Measurements from ENCODE around the gene AAR2. TPM values are rescaled to one million over a fixed set of nuclear protein-coding genes. Genes with fewer than 3 reads are reported as not detected.

Gene AAR2
- polyA plus RNA-seq, 1 experiment: 54.4 TPM

GRCh38 chr20:36238153-36238552 is 1.9 kb downstream of the AAR2 start:
- TF ChIP-seq CTCF (IDR thresholded peaks at IDR 0.05; ENCODE audit: insufficient read depth, low read depth, low read length): no peak
- CTCF ChIA-PET: interaction anchor here (1.5 kb wide), 1 partner anchor 17 kb away, joined by 4 read pairs; no protein-coding TSS in a partner anchor
- no peak for DNase-seq (ENCODE audit: low read depth)
- H3K4me3 ChIP-seq (ENCODE audit: low read depth, low read length): no peak overlapping the region
- POLR2A ChIA-PET: no interaction called here
- peaks cover 8% of the 10 kb centered on the region for H3K36me3 ChIP-seq (ENCODE audit: control insufficient read depth, insufficient read depth, low read length)
- no peaks in the 10 kb centered on the region for H3K27me3 ChIP-seq (ENCODE audit: control insufficient read depth, insufficient read depth, low read length)

- Histone ChIP-seq H3K36me3 (ENCODE audit: control insufficient read depth, insufficient read depth, low read length) (peaks cover 8% of the 10 kb centered on the region), H3K27me3 (ENCODE audit: control insufficient read depth, insufficient read depth, low read length) (no peaks in the 10 kb centered on the region), H3K4me3 (ENCODE audit: low read depth, low read length) (no peak overlapping the region)
- no peak for TF ChIP-seq CTCF (IDR thresholded peaks at IDR 0.05; ENCODE audit: insufficient read depth, low read depth, low read length)
- no peak for DNase-seq (ENCODE audit: low read depth)
- ChIA-PET CTCF (no interaction called here), POLR2A (no interaction called here)
These were observed 2.5 kb downstream of the AAR2 start for GRCh38 chr20:36238760-36239159.

- ChIA-PET CTCF (interaction anchor here (0.6 to 0.7 kb wide), 2 partner anchors 199 to 273 kb away, joined by 3 read pairs; no protein-coding TSS in a partner anchor), POLR2A (no interaction called here)
- DNase-seq (ENCODE audit: low read depth): no peak
- Histone ChIP-seq H3K4me3 (ENCODE audit: low read depth, low read length) (no peak overlapping the region), H3K27me3 (ENCODE audit: control insufficient read depth, insufficient read depth, low read length) (no peaks in the 10 kb centered on the region), H3K36me3 (ENCODE audit: control insufficient read depth, insufficient read depth, low read length) (peaks cover 12% of the 10 kb centered on the region)
- TF ChIP-seq CTCF (IDR thresholded peaks at IDR 0.05; ENCODE audit: insufficient read depth, low read depth, low read length): no peak
These were observed 3.8 kb downstream of the AAR2 start for GRCh38 chr20:36240076-36240475.

GRCh38 chr20:36241678-36242077 is 5.4 kb downstream of the AAR2 start:
- Histone ChIP-seq H3K4me3 (ENCODE audit: low read depth, low read length) (no peak overlapping the region), H3K27me3 (ENCODE audit: control insufficient read depth, insufficient read depth, low read length) (no peaks in the 10 kb centered on the region), H3K36me3 (ENCODE audit: control insufficient read depth, insufficient read depth, low read length) (peaks cover 21% of the 10 kb centered on the region)
- no peak for DNase-seq (ENCODE audit: low read depth)
- no peak for TF ChIP-seq CTCF (IDR thresholded peaks at IDR 0.05; ENCODE audit: insufficient read depth, low read depth, low read length)
- CTCF ChIA-PET: interaction anchor here (1.5 kb wide), 1 partner anchor 198 kb away, joined by 3 read pairs; no protein-coding TSS in a partner anchor
- POLR2A ChIA-PET: no interaction called here

- Histone ChIP-seq H3K36me3 (ENCODE audit: control insufficient read depth, insufficient read depth, low read length) (peaks cover 24% of the 10 kb centered on the region), H3K27me3 (ENCODE audit: control insufficient read depth, insufficient read depth, low read length) (no peaks in the 10 kb centered on the region), H3K4me3 (ENCODE audit: low read depth, low read length) (no peak overlapping the region)
- POLR2A ChIA-PET: no interaction called here
- TF ChIP-seq CTCF (IDR thresholded peaks at IDR 0.05; ENCODE audit: insufficient read depth, low read depth, low read length): no peak
- DNase-seq (ENCODE audit: low read depth): no peak
- CTCF ChIA-PET: interaction anchor here (0.8 to 1.4 kb wide), 2 partner anchors 12 to 36 kb away, joined by 3 read pairs; no protein-coding TSS in a partner anchor
These were observed 7.4 kb downstream of the AAR2 start for GRCh38 chr20:36243726-36244125.

Measured in BJ (cell line).